ENCODE data around the gene NPC1L1.

DNA sequence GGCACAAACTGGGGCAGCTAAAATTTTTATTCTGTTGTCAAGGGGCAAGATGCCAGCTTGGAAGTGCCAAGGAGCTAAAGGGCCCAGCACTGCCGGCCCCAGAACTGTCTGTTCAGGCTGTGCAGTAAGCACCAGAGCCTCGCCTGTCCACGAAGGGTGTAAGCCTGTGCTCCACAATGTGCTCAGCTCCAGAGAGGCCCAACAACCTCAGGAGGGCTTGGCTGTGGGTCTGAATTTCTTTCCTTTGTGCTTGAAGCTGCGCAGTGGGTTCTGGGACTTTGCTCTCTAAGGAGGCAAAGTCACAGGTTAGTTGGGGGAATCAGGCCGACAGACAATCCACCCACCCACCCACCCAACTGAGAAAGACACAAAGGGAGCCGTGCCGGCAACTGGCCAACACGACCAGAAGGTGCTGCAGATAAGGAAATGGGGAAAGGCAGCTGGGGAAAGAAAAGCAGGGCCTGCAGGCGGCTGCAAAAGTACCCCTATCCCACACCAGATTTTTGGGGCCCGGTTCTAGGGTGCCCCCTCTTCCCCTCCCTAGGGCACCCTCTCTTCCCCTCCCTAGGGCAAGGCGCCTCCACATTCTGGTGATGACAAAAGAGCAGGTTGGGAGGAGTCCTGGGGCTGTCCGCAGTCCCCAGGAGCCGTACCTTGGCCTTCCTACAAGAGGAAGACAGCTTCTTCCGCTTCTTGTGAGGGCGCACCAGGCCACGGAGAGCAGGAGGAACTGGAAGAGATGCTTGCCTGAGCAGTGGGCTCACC, 24.8 kb upstream of the NPC1L1 start:
- TF ChIP-seq, protein P1, sequence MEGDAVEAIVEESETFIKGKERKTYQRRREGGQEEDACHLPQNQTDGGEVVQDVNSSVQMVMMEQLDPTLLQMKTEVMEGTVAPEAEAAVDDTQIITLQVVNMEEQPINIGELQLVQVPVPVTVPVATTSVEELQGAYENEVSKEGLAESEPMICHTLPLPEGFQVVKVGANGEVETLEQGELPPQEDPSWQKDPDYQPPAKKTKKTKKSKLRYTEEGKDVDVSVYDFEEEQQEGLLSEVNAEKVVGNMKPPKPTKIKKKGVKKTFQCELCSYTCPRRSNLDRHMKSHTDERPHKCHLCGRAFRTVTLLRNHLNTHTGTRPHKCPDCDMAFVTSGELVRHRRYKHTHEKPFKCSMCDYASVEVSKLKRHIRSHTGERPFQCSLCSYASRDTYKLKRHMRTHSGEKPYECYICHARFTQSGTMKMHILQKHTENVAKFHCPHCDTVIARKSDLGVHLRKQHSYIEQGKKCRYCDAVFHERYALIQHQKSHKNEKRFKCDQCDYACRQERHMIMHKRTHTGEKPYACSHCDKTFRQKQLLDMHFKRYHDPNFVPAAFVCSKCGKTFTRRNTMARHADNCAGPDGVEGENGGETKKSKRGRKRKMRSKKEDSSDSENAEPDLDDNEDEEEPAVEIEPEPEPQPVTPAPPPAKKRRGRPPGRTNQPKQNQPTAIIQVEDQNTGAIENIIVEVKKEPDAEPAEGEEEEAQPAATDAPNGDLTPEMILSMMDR (IDR thresholded peaks at IDR 0.05; ENCODE audit: insufficient read depth, low read length, poor library complexity, severe bottlenecking): no peak
- TF ChIP-seq EZH2phosphoT487 (conservative IDR thresholded peaks at IDR 0.05; ENCODE audit: low read length): no peak

Measured in SU-DHL-6 (cell line).